ENCODE data around the gene LOXL3.
A peak's percentile ranks its signal among the peaks of the same experiment; 100 is the strongest.

The LOXL3 gene

GRCh38 chr2:74507145-74507925 lies 46.4 kb downstream of the LOXL3 start, which contains the start of gene PCGF1:
Gene PCGF1, minus strand, starts transcription at chr2:74507695. Its CDS starts 27 bp downstream, at chr2:74507668.
- DNase-seq (ENCODE audit: low spot score), result peak; percentile 97

GRCh38 chr2:74505448-74506246 lies 48.1 kb downstream of the LOXL3 start:
- no peak for DNase-seq (ENCODE audit: low spot score)

GRCh38 chr2:74504591-74504990 lies 49.2 kb downstream of the LOXL3 start:
- no peak for DNase-seq (ENCODE audit: low spot score)

GRCh38 chr2:74503506-74504475 lies 50.0 kb downstream of the LOXL3 start:
- DNase-seq (ENCODE audit: low spot score), result no peak

GRCh38 chr2:74502720-74503505 lies 50.8 kb downstream of the LOXL3 start:
- peak; percentile 90 for DNase-seq (ENCODE audit: low spot score)

- DNase-seq (ENCODE audit: low spot score), result no peak
These were observed 51.5 kb downstream of the LOXL3 start for GRCh38 chr2:74502147-74502719.

- DNase-seq (ENCODE audit: low spot score), result no peak
These were observed 52.2 kb downstream of the LOXL3 start for GRCh38 chr2:74501335-74502071.

GRCh38 chr2:74500578-74500946 lies 53.2 kb downstream of the LOXL3 start:
- no peak for DNase-seq (ENCODE audit: low spot score)

GRCh38 chr2:74499940-74500577 lies 53.7 kb downstream of the LOXL3 start:
- no peak for DNase-seq (ENCODE audit: low spot score)

- no peak for DNase-seq (ENCODE audit: low spot score)
These were observed 54.3 kb downstream of the LOXL3 start, which contains the start of gene LBX2 for GRCh38 chr2:74499267-74499939. Gene LBX2, minus strand, starts transcription at chr2:74499603. Its CDS starts 66 bp downstream, at chr2:74499537.

GRCh38 chr2:74498500-74499266 lies 55.1 kb downstream of the LOXL3 start:
- DNase-seq (ENCODE audit: low spot score), result no peak

GRCh38 chr2:74497777-74498499 lies 55.8 kb downstream of the LOXL3 start:
- DNase-seq (ENCODE audit: low spot score), result no peak

GRCh38 chr2:74496997-74497776 lies 56.6 kb downstream of the LOXL3 start:
- no peak for DNase-seq (ENCODE audit: low spot score)

GRCh38 chr2:74495440-74495839 lies 58.3 kb downstream of the LOXL3 start:
- DNase-seq (ENCODE audit: low spot score), result no peak

- DNase-seq (ENCODE audit: low spot score), result no peak
These were observed 60.2 kb downstream of the LOXL3 start for GRCh38 chr2:74493546-74493945.

GRCh38 chr2:74491648-74492544 lies 61.8 kb downstream of the LOXL3 start:
- no peak for DNase-seq (ENCODE audit: low spot score)
